HEK293 (cell line): ENCODE measurements around the gene MRPS24.

ENCODE experiments used
- BCL11A ChIP-seq: fragments of 450-650 bp; formaldehyde crosslinking; IDR thresholded peaks from 2 replicates; pipeline ENCODE4 v1.5.1; 2016; ENCODE audit warnings: low read depth, missing biosample characterization, missing genetic modification characterization
- FEZF1 ChIP-seq: fragments of 450-650 bp; formaldehyde crosslinking; IDR thresholded peaks from 2 replicates; pipeline ENCODE4 v1.5.1; 2016; ENCODE audit warnings: missing biosample characterization, missing genetic modification characterization
- HOXC10 ChIP-seq: sonication (generic); formaldehyde crosslinking; IDR thresholded peaks from 2 replicates; pipeline ENCODE4 v1.8.1; 2023; ENCODE audit warnings: mild to moderate bottlenecking, missing genetic modification reagents
- KLF16 ChIP-seq: fragments of 450-650 bp; formaldehyde crosslinking; IDR thresholded peaks from 2 replicates; pipeline ENCODE4 v1.5.1; 2017; ENCODE audit warnings: missing biosample characterization, missing genetic modification characterization
- PRDM1 ChIP-seq: fragments of 450-650 bp; formaldehyde crosslinking; IDR thresholded peaks from 2 replicates; pipeline ENCODE4; 2016; ENCODE audit warnings: missing biosample characterization, missing genetic modification characterization
- SP2 ChIP-seq: fragments of 450-650 bp; formaldehyde crosslinking; IDR thresholded peaks from 2 replicates; pipeline ENCODE4 v1.5.1; 2016; ENCODE audit warnings: missing biosample characterization, missing genetic modification characterization
- ZEB2 ChIP-seq: fragments of 450-650 bp; formaldehyde crosslinking; IDR thresholded peaks from 2 replicates; pipeline ENCODE4 v1.5.1; 2016; ENCODE audit warnings: missing biosample characterization, missing genetic modification characterization
- ZFHX2 ChIP-seq: fragments of 450-650 bp; formaldehyde crosslinking; conservative IDR thresholded peaks from 2 replicates; pipeline ENCODE4 v1.5.1; 2016; ENCODE audit warnings: missing biosample characterization, missing genetic modification characterization
- ZFP37 ChIP-seq: fragments of 450-650 bp; formaldehyde crosslinking; IDR thresholded peaks from 2 replicates; pipeline ENCODE4 v1.5.1; 2016; ENCODE audit warnings: missing biosample characterization, missing genetic modification characterization
- ZFP69B ChIP-seq: fragments of 450-650 bp; formaldehyde crosslinking; IDR thresholded peaks from 2 replicates; pipeline ENCODE4 v1.5.1; 2016; ENCODE audit warnings: missing biosample characterization, missing genetic modification characterization
- ZNF23 ChIP-seq: fragments of 450-650 bp; formaldehyde crosslinking; IDR thresholded peaks from 2 replicates; pipeline ENCODE4 v1.5.1; 2016; ENCODE audit warnings: missing biosample characterization, missing genetic modification characterization, borderline replicate concordance
- ZNF335 ChIP-seq: fragments of 450-650 bp; formaldehyde crosslinking; conservative IDR thresholded peaks from 2 replicates; pipeline ENCODE4 v1.5.1; 2016; ENCODE audit warnings: missing biosample characterization, missing genetic modification characterization
- ZNF350 ChIP-seq: fragments of 450-650 bp; formaldehyde crosslinking; IDR thresholded peaks from 2 replicates; pipeline ENCODE4 v1.5.0; 2017; ENCODE audit warnings: missing biosample characterization, mild to moderate bottlenecking, missing genetic modification characterization
- ZNF394 ChIP-seq: fragments of 450-650 bp; formaldehyde crosslinking; IDR thresholded peaks from 2 replicates; pipeline ENCODE4 v1.5.1; 2016; ENCODE audit warnings: missing biosample characterization, missing genetic modification characterization, mild to moderate bottlenecking, moderate library complexity, borderline replicate concordance
- ZNF416 ChIP-seq: fragments of 450-650 bp; formaldehyde crosslinking; IDR thresholded peaks from 2 replicates; pipeline ENCODE4 v1.5.1; 2016; ENCODE audit warnings: missing biosample characterization, missing genetic modification characterization
- ZNF433 ChIP-seq: fragments of 450-650 bp; formaldehyde crosslinking; IDR thresholded peaks from 2 replicates; pipeline ENCODE4 v1.5.1; 2016; ENCODE audit warnings: missing biosample characterization, missing genetic modification characterization, low read depth
- ZNF473 ChIP-seq: fragments of 450-650 bp; formaldehyde crosslinking; IDR thresholded peaks from 2 replicates; pipeline ENCODE4 v1.5.1; 2017; ENCODE audit warnings: missing biosample characterization, missing genetic modification characterization
- ZNF48 ChIP-seq: fragments of 450-650 bp; formaldehyde crosslinking; IDR thresholded peaks from 2 replicates; pipeline ENCODE4 v1.5.1; 2016; ENCODE audit warnings: missing biosample characterization, missing genetic modification characterization
- ZNF501 ChIP-seq: fragments of 450-650 bp; formaldehyde crosslinking; IDR thresholded peaks from 2 replicates; pipeline ENCODE4 v1.5.1; 2016; ENCODE audit warnings: missing biosample characterization, missing genetic modification characterization
- ZNF585B ChIP-seq: fragments of 450-650 bp; formaldehyde crosslinking; IDR thresholded peaks from 2 replicates; pipeline ENCODE4 v1.5.1; 2016; ENCODE audit warnings: missing biosample characterization, missing genetic modification characterization
- ZNF623 ChIP-seq: fragments of 450-650 bp; formaldehyde crosslinking; IDR thresholded peaks from 2 replicates; pipeline ENCODE4 v1.5.1; 2016; ENCODE audit warnings: missing biosample characterization, missing genetic modification characterization
- ZNF768 ChIP-seq: fragments of 450-650 bp; formaldehyde crosslinking; IDR thresholded peaks from 2 replicates; pipeline ENCODE4 v1.5.1; 2018; ENCODE audit warnings: missing biosample characterization, mild to moderate bottlenecking, missing genetic modification characterization
- ZNF791 ChIP-seq: fragments of 450-650 bp; formaldehyde crosslinking; IDR thresholded peaks from 2 replicates; pipeline ENCODE4 v1.5.1; 2016; ENCODE audit warnings: missing biosample characterization, missing genetic modification characterization
- ZNF792 ChIP-seq: fragments of 450-650 bp; formaldehyde crosslinking; IDR thresholded peaks from 2 replicates; pipeline ENCODE4 v1.5.1; 2016; ENCODE audit warnings: missing biosample characterization, missing genetic modification characterization
- TF ChIP-seq, protein P1 (sequence below): fragments of 450-650 bp; formaldehyde crosslinking; IDR thresholded peaks from 2 replicates; pipeline ENCODE4 v1.5.1; 2016; ENCODE audit warnings: missing biosample characterization, missing genetic modification characterization, borderline replicate concordance
- TF ChIP-seq, protein P2 (sequence below): fragments of 450-650 bp; formaldehyde crosslinking; conservative IDR thresholded peaks from 2 replicates; pipeline ENCODE4 v1.5.1; 2016; ENCODE audit warnings: low read depth, missing biosample characterization, missing genetic modification characterization
- TF ChIP-seq, protein P3 (sequence below): fragments of 450-650 bp; formaldehyde crosslinking; IDR thresholded peaks from 2 replicates; pipeline ENCODE4 v1.5.1; 2016; ENCODE audit warnings: missing biosample characterization, missing genetic modification characterization
- TF ChIP-seq, protein P4 (sequence below): fragments of 450-650 bp; formaldehyde crosslinking; IDR thresholded peaks from 2 replicates; pipeline ENCODE4 v1.5.1; 2016; ENCODE audit warnings: missing biosample characterization, missing genetic modification characterization
- TF ChIP-seq, protein P5 (sequence below): fragments of 450-650 bp; formaldehyde crosslinking; IDR thresholded peaks from 2 replicates; pipeline ENCODE4 v1.5.1; 2016; ENCODE audit warnings: missing biosample characterization, missing genetic modification characterization

The MRPS24 gene

DNA sequence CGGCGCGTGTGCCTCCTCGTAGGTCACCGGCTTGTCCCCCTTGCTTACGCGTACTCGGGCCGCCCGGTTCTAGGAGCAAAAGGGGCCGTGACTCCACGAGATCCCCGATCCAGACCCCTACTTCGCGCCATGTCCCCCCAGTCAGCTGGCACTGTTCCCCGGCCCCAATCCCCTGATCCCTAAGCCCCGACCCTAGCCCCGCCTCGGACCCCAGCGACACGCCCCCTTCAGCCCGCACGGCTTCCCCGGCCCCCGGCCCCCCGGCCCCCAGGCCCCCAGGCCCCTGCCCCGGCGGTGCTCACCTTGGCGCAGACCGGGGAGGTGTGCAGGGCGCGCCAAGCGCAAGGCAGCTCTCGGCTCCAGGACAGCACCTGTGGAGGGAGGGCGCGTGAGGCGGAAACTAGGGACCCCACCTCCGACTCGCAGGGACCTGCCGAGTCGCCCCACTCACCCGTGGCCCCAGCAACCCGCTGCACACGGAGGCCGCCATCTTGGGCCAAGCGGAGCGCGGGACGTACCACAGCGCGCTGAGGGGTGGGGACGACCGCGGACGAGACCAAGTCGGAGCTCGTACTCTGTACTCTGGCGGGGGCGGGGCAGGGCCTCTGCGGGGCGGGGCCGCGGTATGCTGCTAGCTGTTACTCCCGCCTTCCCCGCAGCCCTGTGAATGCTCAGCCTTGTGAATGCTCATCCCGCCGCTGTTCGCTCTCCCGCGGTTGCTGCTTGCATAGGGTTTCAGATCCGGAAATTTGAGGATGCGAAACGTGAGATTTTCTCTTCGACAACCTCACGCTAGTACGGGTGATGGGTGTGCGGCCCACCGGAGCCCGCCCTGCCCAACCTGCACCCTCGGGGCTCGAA is at the start of gene MRPS24 (continued):
- TF ChIP-seq, protein P1, sequence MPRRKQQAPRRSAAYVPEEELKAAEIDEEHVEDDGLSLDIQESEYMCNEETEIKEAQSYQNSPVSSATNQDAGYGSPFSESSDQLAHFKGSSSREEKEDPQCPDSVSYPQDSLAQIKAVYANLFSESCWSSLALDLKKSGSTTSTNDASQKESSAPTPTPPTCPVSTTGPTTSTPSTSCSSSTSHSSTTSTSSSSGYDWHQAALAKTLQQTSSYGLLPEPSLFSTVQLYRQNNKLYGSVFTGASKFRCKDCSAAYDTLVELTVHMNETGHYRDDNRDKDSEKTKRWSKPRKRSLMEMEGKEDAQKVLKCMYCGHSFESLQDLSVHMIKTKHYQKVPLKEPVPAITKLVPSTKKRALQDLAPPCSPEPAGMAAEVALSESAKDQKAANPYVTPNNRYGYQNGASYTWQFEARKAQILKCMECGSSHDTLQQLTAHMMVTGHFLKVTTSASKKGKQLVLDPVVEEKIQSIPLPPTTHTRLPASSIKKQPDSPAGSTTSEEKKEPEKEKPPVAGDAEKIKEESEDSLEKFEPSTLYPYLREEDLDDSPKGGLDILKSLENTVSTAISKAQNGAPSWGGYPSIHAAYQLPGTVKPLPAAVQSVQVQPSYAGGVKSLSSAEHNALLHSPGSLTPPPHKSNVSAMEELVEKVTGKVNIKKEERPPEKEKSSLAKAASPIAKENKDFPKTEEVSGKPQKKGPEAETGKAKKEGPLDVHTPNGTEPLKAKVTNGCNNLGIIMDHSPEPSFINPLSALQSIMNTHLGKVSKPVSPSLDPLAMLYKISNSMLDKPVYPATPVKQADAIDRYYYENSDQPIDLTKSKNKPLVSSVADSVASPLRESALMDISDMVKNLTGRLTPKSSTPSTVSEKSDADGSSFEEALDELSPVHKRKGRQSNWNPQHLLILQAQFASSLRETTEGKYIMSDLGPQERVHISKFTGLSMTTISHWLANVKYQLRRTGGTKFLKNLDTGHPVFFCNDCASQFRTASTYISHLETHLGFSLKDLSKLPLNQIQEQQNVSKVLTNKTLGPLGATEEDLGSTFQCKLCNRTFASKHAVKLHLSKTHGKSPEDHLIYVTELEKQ (tag by site-specific recombination), result no peak
- no peak for TF ChIP-seq ZNF433 (tag by site-specific recombination)
- TF ChIP-seq ZNF394 (tag by site-specific recombination), result peak; percentile 45; the same call in 1 of the 2 replicates
- TF ChIP-seq, protein P2, sequence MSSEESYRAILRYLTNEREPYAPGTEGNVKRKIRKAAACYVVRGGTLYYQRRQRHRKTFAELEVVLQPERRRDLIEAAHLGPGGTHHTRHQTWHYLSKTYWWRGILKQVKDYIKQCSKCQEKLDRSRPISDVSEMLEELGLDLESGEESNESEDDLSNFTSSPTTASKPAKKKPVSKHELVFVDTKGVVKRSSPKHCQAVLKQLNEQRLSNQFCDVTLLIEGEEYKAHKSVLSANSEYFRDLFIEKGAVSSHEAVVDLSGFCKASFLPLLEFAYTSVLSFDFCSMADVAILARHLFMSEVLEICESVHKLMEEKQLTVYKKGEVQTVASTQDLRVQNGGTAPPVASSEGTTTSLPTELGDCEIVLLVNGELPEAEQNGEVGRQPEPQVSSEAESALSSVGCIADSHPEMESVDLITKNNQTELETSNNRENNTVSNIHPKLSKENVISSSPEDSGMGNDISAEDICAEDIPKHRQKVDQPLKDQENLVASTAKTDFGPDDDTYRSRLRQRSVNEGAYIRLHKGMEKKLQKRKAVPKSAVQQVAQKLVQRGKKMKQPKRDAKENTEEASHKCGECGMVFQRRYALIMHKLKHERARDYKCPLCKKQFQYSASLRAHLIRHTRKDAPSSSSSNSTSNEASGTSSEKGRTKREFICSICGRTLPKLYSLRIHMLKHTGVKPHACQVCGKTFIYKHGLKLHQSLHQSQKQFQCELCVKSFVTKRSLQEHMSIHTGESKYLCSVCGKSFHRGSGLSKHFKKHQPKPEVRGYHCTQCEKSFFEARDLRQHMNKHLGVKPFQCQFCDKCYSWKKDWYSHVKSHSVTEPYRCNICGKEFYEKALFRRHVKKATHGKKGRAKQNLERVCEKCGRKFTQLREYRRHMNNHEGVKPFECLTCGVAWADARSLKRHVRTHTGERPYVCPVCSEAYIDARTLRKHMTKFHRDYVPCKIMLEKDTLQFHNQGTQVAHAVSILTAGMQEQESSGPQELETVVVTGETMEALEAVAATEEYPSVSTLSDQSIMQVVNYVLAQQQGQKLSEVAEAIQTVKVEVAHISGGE, result 0 out of 2 replicates have a peak, but pooled peaks have one; percentile 13
- no peak for TF ChIP-seq ZNF48 (tag by site-specific recombination)
- peak; percentile 92 for TF ChIP-seq ZNF335
- TF ChIP-seq ZNF23 (tag by site-specific recombination), result no peak
- TF ChIP-seq, protein P3, sequence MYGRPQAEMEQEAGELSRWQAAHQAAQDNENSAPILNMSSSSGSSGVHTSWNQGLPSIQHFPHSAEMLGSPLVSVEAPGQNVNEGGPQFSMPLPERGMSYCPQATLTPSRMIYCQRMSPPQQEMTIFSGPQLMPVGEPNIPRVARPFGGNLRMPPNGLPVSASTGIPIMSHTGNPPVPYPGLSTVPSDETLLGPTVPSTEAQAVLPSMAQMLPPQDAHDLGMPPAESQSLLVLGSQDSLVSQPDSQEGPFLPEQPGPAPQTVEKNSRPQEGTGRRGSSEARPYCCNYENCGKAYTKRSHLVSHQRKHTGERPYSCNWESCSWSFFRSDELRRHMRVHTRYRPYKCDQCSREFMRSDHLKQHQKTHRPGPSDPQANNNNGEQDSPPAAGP (tag by site-specific recombination), result peak; percentile 67
- no peak for TF ChIP-seq BCL11A (tag by site-specific recombination)
- TF ChIP-seq ZNF350, result no peak
- no peak for TF ChIP-seq ZFP69B (tag by site-specific recombination)
- TF ChIP-seq, protein P4, sequence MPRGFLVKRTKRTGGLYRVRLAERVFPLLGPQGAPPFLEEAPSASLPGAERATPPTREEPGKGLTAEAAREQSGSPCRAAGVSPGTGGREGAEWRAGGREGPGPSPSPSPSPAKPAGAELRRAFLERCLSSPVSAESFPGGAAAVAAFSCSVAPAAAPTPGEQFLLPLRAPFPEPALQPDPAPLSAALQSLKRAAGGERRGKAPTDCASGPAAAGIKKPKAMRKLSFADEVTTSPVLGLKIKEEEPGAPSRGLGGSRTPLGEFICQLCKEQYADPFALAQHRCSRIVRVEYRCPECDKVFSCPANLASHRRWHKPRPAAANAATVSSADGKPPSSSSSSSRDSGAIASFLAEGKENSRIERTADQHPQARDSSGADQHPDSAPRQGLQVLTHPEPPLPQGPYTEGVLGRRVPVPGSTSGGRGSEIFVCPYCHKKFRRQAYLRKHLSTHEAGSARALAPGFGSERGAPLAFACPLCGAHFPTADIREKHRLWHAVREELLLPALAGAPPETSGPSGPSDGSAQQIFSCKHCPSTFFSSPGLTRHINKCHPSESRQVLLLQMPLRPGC (tag by site-specific recombination), result no peak
- no peak for TF ChIP-seq ZNF473 (tag by site-specific recombination)
- TF ChIP-seq ZNF416 (tag by site-specific recombination), result no peak
- peak; percentile 76; the same call in 1 of the 2 replicates for TF ChIP-seq ZNF501
- no peak for TF ChIP-seq HOXC10
- no peak for TF ChIP-seq PRDM1 (tag by site-specific recombination)
- TF ChIP-seq, protein P5, sequence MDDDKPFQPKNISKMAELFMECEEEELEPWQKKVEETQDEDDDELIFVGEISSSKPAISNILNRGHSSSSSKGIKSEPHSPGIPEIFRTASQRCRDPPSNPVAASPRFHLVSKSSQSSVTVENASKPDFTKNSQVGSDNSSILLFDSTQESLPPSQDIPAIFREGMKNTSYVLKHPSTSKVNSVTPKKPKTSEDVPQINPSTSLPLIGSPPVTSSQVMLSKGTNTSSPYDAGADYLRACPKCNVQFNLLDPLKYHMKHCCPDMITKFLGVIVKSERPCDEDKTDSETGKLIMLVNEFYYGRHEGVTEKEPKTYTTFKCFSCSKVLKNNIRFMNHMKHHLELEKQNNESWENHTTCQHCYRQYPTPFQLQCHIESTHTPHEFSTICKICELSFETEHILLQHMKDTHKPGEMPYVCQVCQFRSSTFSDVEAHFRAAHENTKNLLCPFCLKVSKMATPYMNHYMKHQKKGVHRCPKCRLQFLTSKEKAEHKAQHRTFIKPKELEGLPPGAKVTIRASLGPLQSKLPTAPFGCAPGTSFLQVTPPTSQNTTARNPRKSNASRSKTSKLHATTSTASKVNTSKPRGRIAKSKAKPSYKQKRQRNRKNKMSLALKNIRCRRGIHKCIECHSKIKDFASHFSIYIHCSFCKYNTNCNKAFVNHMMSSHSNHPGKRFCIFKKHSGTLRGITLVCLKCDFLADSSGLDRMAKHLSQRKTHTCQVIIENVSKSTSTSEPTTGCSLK (tag by site-specific recombination), result no peak
- TF ChIP-seq FEZF1 (tag by site-specific recombination), result peak; percentile 86
- no peak for TF ChIP-seq ZNF792 (tag by site-specific recombination)
- no peak for TF ChIP-seq ZNF585B (tag by site-specific recombination)
- TF ChIP-seq KLF16 (tag by site-specific recombination), result peak; percentile 67
- TF ChIP-seq ZFHX2, result peak; percentile 56
- TF ChIP-seq SP2, result peak; percentile 75
- no peak for TF ChIP-seq ZNF791
- TF ChIP-seq ZEB2 (tag by site-specific recombination), result 0 out of 2 replicates have a peak, but pooled peaks have one; percentile 28
- no peak for TF ChIP-seq ZNF623 (tag by site-specific recombination)
- no peak for TF ChIP-seq ZFP37
- TF ChIP-seq ZNF768 (tag by site-specific recombination), result no peak
